ENCODE results near the gene EML6. TPM values are rescaled to one million over a fixed set of nuclear protein-coding genes. Genes with fewer than 3 reads are reported as not detected.

The EML6 gene
- total RNA-seq, 1 donor from 2014 or later: 0.63 TPM

DNA sequence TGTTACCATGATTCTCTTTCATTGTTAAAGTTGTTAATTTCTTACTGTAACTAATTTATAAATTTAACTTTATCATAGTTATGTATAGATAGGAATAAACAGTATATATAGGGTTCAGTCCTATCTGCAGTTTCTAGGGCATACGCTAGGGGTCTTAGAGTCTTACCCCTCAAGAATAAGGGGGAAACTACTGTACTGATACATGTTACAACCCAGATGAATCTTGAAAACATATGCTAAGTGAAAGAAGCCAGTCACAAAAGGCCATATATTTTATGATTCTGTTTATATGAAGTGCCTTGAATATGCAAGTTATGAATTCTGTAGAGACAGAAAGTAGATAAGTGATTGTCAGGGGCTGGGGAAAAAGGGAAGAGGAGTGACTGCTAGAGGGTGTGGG lies 274.4 kb downstream of the EML6 start:
- Histone ChIP-seq H3K4me3 (ENCODE audit: low read depth, low read length) (no peak overlapping the region), H3K27me3 (ENCODE audit: control insufficient read depth, insufficient read depth, low read length) (no peaks in the 10 kb centered on the region), H3K36me3 (ENCODE audit: control insufficient read depth, insufficient read depth, low read length) (no peaks in the 10 kb centered on the region)
- TF ChIP-seq, protein P1, sequence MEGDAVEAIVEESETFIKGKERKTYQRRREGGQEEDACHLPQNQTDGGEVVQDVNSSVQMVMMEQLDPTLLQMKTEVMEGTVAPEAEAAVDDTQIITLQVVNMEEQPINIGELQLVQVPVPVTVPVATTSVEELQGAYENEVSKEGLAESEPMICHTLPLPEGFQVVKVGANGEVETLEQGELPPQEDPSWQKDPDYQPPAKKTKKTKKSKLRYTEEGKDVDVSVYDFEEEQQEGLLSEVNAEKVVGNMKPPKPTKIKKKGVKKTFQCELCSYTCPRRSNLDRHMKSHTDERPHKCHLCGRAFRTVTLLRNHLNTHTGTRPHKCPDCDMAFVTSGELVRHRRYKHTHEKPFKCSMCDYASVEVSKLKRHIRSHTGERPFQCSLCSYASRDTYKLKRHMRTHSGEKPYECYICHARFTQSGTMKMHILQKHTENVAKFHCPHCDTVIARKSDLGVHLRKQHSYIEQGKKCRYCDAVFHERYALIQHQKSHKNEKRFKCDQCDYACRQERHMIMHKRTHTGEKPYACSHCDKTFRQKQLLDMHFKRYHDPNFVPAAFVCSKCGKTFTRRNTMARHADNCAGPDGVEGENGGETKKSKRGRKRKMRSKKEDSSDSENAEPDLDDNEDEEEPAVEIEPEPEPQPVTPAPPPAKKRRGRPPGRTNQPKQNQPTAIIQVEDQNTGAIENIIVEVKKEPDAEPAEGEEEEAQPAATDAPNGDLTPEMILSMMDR (IDR thresholded peaks at IDR 0.05; ENCODE audit: insufficient read depth, low read length, poor library complexity, severe bottlenecking): no peak
- DNase-seq (ENCODE audit: low read depth): no peak

DNA sequence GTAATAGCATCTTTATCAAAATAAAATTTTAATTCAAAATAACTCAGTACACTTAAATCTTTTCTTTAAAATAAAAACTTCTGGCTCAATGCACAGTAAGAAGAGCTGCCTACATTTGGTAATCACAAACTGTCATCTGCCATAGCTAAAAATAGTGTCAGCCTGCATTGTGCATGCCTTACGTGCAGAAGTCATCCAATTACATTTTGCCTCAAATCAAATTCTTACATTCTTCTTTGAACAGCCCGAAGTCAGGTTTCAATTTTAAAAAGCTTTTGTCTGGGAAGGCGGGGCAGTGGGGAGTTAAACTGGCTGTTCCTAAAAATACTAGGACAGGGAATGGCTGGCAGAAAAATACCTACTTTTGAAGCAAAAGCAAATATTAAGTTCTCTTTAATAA lies 275.7 kb downstream of the EML6 start:
- Histone ChIP-seq H3K27me3 (ENCODE audit: control insufficient read depth, insufficient read depth, low read length) (no peaks in the 10 kb centered on the region), H3K4me3 (ENCODE audit: low read depth, low read length) (no peak overlapping the region), H3K36me3 (ENCODE audit: control insufficient read depth, insufficient read depth, low read length) (no peaks in the 10 kb centered on the region)
- TF ChIP-seq, protein P1 (IDR thresholded peaks at IDR 0.05; ENCODE audit: insufficient read depth, low read length, poor library complexity, severe bottlenecking): no peak
- DNase-seq (ENCODE audit: low read depth): no peak

DNA sequence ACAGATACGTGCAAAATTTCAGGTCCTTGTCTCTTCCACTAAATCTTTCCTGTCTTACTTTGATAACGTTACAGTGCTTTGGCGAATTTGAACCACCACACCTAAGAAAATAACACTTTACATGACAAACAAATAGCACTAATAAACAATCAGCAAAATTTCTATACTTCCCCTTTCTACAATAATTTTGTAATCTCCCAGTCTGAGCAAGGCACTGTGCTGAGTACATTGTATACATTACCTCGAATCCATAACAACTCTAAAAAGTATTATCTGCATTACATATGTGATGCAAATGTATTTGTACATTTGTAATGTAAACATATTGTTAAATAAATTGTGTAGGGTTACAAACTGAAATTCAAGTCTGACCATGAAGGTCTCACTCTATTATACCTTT lies 276.9 kb downstream of the EML6 start:
- Histone ChIP-seq H3K4me3 (ENCODE audit: low read depth, low read length) (no peak overlapping the region), H3K27me3 (ENCODE audit: control insufficient read depth, insufficient read depth, low read length) (no peaks in the 10 kb centered on the region), H3K36me3 (ENCODE audit: control insufficient read depth, insufficient read depth, low read length) (no peaks in the 10 kb centered on the region)
- no peak for DNase-seq (ENCODE audit: low read depth)
- TF ChIP-seq, protein P1 (IDR thresholded peaks at IDR 0.05; ENCODE audit: insufficient read depth, low read length, poor library complexity, severe bottlenecking): no peak

DNA sequence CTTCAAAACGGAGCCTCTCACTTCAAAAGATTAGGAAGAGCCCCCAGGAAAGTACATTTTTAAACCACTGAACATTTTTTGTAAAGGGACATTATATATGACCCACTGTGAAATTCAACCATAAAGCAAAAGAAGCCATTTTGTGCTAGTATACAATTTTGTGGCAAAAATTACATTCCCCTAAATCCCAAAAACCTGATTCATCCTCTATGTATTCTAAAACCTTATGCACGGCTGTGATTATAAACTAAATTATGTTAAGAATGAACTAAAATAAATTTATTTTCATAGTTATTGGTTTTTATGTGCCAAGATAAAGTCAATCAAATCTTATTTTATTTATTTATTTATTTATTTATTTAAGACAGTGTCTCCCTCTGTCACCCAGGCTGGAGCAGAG lies 278.3 kb downstream of the EML6 start:
- no peaks in the 10 kb centered on the region for H3K36me3 ChIP-seq (ENCODE audit: control insufficient read depth, insufficient read depth, low read length)
- no peak overlapping the region for H3K4me3 ChIP-seq (ENCODE audit: low read depth, low read length)
- H3K27me3 ChIP-seq (ENCODE audit: control insufficient read depth, insufficient read depth, low read length): no peaks in the 10 kb centered on the region
- TF ChIP-seq, protein P1 (IDR thresholded peaks at IDR 0.05; ENCODE audit: insufficient read depth, low read length, poor library complexity, severe bottlenecking): no peak
- no peak for DNase-seq (ENCODE audit: low read depth)

DNA sequence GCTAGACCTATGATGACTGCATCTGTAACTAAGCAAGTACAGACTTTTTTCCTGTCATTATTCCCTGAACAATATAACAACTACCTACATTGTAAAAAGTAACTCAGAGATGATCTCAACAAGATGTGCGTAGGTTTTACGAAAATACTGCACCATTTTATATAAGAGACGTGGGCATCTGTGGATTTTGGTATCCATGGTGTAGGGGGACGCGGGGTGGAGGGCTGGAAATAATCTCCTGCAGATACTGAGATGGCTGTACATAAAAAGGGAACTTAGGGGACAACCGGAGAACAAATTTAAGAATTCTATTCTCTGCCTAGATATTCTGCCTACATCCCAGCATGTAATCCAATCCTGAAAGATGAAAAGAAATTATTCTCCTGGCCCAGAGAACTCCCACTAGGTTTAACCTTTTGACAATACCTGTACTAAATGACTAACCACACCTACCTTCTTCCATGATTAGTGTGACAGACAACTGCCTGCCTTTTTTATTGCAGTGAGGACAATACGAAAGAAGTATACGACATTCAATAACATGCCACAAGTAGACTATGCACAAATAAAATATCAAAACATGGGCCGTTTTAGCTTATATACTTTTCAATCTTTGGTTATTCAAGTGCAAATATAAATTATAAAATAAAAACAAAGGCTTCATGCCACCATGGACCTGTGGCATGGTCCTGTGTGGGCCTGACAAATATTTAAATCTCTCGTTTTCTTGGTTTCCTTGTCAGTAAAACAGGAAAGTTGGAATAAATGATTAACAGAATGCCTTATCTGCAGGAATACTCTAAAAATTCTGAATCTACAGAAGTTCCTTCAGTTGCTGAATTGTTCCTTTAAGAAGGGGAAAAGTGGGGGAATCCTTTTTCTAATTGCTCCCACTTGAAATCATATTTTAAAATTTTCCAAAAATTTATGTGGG lies 280.5 kb downstream of the EML6 start:
- no peak for DNase-seq (ENCODE audit: low read depth)
- no peaks in the 10 kb centered on the region for H3K36me3 ChIP-seq (ENCODE audit: control insufficient read depth, insufficient read depth, low read length)
- no peaks in the 10 kb centered on the region for H3K27me3 ChIP-seq (ENCODE audit: control insufficient read depth, insufficient read depth, low read length)
- H3K4me3 ChIP-seq (ENCODE audit: low read depth, low read length): no peak overlapping the region
- TF ChIP-seq, protein P1 (IDR thresholded peaks at IDR 0.05; ENCODE audit: insufficient read depth, low read length, poor library complexity, severe bottlenecking): no peak

All from kidney epithelial cell (primary cell).